RKO (cell line): ENCODE data around the gene CASP2.
"Not testable (repeated sequence)": the region's sequence is repeated elsewhere in the genome, so short reads cannot be mapped to it uniquely, and the experiment has no call there.

Source experiments
- DNase-seq: peaks from one replicate; pipeline ENCODE4 v3.0.0-alpha.2; 2016; ENCODE audit warnings: low spot score

CASP2 gene

DNA sequence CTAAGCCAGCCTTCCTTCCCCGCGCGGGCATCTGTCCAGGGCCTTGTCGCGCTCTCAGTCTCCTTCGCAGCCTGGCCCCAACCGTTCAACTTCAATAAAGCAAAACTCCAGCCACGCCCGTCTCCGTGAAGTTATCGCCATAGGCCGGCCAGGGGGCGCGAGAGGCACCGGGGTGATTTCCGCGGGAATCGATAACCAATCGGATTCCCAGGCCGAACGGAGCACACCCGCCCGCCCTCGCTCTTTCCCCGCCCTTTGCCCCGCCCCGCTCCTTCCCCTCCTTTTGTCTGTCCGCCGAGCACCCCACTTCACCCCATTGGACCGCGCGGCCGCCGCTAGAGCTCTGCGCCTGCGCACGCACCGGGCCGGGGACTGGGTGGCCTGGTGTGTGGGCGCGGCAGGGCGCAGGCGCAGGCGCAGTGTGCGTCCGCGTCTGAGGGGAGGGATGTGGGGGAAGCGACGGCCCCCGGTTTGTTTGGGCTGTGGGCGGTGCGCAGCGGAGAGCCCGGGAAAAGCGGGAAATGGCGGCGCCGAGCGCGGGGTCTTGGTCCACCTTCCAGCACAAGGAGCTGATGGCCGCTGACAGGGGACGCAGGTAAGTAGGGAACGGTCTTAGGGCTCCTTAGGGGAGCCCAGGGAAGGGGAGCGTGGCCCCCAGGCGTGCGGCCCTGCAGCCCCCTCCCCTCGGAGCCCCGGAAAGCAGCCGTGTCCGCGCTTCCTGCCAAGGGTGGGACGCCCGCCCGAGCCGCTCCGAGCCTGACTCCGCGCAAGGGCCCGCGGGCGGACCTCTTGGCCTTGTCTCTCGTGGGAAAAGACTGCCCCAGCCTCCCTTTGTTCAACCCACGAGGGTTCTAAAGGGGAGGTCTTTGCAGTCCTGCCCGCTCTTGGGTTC is at the start of gene CASP2:
TSS of gene CASP2 (plus strand) at position 417 of the 892 bp plus-strand sequence. CDS start at position 522, 105 bp downstream.
- DNase-seq: peak; percentile 98

DNA sequence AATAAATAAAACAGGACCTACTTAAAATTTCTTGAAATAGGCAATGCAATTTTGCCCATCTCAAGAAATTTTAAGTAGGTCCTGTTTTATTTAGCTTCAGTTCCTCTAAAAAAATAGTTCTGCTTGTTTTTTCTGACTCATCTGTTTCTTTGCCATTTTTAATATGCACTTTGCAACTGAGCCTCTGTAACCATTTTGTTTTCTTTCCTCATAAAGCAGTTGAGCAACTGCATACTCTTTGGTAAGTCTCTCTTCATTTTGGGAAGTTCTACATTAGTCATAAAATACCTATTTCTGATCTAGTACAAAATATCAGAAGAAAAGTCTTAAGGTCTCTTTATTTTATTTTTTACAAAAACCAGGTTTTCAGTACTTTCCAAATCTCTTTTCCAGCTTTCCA is 48.3 kb upstream of the CASP2 start:
- no peak for DNase-seq

DNA sequence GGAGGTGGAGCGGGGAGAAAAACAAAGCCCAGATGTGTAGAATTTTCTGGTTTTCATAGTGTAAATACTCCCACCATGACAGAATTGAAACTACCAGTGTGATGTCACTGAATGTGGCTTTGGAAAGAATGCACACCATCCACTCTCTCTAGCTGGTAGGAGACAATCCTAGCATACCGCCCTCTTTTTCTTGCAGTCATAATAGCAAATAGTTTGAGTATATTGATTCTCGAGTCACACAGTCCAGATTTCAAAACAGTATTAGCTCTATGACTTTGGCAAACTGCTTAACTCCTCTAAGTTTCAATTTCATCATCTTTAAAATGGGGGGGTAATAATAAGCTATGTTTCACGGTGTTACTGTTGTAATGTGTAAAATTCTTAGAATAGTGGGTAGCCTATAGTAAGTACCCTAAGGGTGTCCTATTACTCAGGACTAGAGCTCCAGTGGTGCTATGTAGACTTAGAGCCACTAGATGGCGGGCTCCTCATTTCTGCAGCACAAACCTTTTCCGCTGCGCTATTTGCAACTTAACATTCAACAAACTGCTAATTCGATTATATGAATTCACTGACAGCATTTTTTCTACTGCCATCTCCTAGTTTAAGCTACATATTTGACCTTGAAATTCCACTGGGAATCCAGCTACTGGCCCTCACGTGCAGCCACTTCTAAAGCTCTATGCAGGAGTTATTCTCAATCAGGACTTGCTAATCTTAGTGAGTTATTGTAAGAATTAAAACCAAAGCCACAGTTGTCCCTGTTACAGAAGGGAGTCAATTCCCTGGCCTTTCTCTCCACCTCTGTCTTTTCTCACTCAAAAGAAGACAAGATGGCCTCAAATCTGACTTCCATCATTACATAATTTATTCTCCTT is 47.6 kb upstream of the CASP2 start:
- peak; percentile 87 for DNase-seq

DNA sequence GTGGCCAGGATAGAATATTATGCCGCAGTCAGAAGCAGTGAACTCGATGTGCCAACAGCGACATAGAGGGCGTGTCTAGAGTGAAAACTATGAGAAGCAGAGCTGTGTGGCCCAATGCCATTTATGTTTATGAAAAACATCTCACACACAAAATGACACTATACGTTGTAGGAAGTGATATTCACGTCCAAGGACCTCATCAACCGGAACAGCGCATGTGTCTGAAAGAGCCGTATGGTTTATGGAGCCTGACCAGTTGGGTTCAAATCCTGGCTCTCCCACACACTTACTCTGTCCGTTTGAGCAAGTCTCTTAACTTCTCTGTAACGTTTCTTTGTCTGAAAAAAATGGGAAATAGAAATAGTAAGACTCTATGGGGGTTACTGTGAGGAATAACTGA is 45.8 kb upstream of the CASP2 start:
- DNase-seq: no peak

DNA sequence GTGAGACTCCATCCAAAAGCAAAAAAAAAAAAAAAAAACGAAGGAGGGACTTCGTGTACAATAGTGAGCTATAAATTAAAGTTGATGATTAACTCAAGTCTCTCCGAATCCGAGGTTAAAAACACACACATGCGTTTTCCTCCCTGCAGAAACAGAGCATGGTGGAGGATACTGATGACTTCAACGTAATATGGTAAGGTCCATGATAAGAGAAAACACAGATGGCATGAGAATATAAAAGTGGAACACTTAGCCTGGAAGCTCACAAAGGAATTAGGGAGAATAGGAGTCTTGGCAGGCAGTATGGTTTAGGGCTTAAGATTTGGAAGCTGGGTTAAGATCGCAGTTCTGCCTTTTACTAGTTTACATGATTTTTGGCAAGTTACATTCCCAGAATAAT is 45.0 kb upstream of the CASP2 start:
- no peak for DNase-seq

DNA sequence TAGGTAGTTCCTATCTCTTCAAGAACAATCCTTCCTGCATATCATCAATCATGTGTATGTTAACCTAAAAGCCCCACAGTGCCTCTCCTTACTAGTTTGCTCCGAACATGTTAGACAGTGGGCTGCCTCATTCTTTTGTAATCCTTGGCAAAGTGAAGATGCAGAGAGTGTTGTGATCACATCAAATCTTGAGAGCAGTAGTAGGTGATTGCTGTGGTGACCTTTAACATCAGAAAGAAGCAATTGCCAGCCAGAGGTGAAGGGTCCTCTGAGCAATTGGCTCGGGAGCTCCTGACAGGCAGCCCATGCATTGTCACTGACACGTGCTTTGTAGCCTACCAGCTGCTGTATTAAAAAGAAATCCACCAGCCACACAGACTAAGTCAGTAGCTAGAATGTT is 44.5 kb upstream of the CASP2 start:
- no peak for DNase-seq

DNA sequence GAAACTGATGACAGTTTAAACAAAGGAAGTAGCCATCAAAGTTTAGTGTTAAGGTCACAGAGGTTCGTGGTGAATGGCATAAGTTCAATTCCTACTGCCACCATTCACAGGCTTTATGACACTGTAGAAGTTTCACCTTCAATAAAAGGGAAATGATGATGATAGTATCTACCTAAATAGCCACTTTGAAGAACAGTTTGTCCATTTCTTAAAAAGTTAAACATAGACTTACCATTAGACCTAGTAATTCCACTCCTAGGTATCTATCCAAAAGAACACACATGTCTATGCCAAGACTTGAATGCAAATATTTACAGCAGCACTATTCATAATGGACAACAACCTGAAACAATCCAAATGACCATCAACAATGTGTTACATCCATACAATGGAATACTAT is 43.8 kb upstream of the CASP2 start:
- DNase-seq: no peak

DNA sequence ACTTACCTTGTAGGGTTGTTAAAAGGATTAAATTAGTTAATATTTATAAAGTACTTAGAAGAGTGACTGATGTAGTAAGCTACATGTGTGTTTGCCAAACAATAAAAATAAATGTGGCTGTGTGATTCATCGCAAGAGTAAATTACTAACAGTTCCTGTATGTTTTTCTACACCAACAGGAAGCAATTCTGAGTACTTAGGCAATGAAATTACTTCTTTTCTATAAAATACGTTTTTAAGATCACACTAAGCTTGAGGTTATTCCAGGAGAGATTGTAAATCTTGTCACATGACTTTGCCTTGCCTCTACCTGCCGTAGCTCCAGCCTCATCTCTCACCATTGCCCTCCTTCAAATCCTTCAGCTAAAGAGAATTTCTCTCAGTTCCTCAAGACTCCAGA is 43.0 kb upstream of the CASP2 start:
- DNase-seq: peak; percentile 41

DNA sequence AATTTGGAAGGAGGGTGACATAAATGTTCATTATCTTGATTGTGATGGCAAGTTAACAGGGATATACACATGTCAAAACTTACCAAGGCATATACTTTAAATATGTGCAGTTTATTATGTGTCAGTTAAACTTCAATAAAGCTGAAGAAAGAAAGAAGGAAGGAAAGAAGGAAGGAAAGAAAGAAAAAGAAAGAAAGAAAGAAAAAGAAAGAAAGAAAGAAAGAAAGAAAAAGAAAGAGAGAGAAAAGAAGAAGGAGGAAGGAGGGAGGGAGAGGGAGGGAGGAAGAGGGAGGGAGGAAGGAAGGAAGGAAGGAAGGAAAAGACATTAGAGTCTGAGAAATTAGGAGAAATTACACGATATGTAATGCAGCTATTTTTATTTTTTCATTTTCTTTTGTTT is 40.8 kb upstream of the CASP2 start:
- no peak for DNase-seq

DNA sequence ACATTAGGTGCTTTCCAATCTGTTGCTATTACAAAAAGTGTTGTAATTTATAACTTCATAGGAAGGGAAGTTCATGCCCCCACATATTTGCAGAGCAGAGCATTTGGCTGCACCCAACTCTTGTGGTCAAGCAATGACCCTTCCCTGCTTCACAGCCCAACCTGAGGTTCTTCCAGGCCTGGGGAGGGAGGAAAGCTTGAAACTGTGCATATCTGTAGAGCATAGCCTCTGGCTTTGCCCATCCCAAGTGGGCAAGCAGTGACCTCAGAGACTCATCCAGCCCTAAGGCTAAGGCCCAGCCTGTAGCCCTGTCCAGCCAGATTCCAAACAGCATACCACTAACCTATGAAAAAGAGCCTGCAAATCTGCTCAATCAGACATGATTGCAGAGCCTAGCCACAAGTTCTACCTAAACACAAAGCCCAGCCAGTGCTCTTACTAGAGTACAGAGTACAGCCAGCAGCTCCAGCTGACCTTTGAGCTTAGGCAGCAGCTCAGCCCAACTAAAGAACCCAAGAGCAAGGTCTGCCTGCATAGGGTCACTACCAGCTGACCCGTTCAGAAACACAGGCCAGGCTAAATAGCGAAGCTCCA is 39.3 kb upstream of the CASP2 start:
- DNase-seq: no peak

DNA sequence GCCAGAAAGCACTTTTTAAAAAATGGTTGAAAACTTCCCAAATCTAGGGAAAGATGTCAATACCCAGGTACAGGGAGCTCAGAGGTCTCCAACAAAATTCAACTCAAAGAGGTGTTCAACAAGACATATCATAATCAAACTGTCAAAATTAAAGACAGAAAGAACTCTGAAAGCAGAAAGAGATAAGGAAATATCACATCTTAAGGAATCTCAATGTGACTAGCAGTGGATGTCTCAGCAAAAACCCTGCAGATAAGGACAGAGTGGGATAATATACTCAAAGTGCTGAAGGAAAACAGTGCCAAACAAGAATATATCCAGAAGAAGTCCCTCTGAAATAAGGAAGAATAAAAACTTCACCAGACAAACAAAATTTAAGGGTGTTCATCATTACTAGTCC is 38.0 kb upstream of the CASP2 start:
- DNase-seq: no peak

DNA sequence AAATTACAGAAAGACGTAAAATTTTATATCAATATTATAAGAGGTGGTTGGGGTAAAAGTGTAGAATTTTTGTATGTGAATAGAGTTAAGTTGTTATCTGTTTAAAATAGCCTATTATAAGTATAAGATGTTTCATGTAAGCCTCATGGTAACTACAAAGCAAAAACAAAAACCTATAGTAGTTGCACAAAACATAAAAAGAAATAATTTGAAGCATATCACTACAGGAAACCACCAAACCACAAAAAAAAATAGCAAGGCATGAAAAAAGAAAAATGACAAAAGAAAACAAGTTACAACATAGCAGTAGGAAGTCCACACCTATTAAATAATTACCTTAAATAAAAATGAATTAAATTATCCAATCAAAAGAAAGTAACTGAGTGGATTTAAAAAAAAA is 37.3 kb upstream of the CASP2 start:
- DNase-seq: no peak

DNA sequence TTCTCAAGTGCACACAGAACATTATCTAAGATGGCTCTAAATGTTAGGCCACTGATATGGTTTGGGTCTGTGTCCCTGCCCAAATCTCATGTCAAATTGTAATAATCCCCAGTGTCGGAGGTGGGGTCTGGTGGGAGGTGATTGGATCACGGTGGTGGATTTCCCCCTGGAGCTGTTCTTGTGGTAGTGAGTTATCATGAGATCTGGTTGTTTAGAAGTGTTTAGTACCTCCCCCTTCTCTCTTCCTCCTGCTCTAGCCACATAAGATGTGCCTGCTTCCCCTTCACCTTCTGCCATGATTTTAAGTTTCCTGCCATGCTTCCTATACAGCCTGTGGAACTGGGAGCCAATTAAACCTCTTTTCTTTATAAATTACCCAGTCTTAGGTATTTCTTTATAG is 36.1 kb upstream of the CASP2 start:
- DNase-seq: no peak

DNA sequence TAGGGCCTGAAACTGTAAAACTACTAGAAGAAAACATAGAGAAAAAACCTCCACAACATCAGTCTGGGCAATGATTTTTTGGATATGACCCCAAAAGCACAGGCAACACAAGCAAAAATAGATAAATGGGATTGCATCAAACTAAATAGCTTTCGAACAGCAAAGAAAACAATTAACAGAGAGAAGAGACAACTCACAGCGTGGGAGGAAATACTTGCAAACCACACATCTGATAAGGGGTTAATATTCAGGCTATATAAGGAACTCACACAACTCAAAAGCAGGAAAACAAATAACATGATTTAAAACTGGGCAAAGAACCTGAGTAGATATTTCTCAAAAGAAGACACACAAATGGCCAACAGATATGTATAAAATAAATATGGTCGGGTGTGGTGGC is 32.6 kb upstream of the CASP2 start:
- DNase-seq: no peak

DNA sequence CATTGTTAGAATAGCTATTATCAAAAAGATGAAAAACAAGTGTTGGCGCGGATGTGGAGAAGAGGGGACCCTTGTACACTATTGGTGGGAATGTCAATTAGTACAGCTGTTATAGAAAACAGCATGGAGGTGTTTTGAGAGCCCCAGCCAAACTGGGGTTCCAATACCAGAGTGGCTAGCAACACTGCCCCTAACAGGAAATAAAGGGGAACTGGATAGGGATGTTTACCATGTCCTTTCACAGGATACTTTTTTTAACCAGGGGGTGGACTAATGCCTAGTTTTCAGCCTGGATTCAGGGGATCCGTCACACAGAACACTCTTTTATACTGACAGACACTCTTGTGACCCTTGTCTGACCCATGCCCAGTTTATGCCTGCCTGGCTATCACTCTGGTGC is 31.8 kb upstream of the CASP2 start:
- peak; percentile 28 for DNase-seq

DNA sequence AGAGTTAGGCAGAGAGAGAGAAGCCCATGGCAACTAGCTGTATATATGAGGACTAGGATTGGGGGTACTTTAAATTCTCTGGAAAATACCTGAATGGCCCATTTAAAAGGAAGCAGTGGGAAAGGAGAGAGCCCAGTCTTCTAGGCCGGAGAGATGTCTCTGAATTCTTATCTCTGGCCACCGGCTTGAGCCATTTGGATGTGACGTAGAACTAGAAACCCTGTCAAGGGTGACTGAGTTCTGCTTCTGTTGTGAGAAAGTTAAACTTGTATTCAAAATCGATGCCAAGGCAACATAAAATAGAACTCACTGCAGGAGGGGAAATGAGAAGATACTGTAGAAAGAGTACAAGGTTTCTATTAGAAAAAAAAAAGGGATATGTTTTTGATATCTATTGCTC is 31.2 kb upstream of the CASP2 start:
- no peak for DNase-seq

DNA sequence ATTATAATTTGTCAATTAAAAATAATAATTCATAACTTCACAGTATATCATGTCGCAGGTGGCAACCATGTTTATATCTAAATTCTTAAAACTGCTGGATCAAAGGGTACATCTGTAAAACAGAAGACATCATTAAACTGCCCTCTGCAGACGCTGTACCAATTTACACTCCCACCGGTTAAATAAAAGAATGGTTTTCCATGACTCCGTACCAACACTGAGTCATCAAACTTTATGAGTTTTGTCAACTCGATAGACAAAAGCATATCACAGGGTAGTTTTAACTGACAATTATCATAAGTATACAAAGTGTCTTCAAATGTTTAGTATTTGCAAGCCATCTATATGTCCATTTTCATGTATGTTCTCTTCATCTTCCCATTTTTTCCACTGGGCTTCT is 30.6 kb upstream of the CASP2 start:
- DNase-seq: peak; percentile 46

DNA sequence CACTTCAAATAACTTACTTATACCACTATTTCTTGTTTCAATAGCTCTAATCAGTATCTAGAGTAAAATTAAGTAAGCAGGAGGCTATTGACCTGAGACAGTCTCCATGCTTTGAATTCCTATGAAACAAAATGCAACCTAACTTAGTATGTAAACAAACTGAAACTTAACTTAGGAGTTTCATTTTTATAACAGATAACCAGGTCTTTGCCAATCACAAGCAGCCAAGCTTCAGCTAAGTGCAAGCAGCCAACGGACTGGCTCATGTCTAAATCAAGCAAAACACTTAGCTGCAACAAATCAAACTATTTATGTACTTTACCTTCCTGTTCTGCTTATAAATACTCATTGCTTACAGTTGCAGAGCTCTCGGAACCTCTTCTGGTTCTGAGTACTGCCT is 29.3 kb upstream of the CASP2 start:
- no peak for DNase-seq

DNA sequence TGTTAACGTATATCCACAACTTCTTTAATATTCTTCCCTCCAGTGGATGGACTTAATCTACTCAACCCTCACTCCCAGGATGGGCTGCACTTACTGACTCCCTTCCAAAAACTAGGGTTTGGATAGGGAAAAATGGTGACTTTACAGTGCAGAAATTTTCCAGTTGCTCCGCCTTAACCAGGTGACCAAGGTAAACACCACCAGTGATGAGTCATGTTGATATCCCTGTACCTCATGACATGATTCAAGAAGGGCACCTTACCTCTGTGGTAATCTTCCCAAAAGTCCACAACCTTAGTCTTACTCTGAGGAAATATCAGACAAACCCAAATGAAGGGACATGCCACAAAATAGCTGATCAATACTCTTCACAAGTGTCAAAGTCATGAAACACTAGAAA is 28.4 kb upstream of the CASP2 start:
- no peak for DNase-seq

DNA sequence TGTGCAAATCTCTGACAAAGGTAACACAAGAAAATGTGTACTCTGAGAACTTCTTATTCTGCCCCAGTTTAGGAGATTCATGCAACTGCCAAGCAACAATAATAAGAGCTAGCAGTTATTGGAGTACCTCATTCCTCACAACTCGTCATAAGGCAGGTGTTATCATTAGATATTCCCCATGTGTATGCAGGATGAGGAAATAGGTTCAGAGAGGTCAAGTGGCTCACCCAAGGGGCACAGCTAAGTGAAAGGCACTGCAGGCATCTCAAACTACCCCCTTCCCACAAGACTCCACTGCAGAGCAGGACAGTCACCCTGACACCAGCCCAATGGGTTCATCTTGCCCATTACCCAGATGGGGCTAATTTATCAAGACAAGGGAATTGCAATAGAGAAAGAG is 26.2 kb upstream of the CASP2 start:
- DNase-seq: no peak

DNA sequence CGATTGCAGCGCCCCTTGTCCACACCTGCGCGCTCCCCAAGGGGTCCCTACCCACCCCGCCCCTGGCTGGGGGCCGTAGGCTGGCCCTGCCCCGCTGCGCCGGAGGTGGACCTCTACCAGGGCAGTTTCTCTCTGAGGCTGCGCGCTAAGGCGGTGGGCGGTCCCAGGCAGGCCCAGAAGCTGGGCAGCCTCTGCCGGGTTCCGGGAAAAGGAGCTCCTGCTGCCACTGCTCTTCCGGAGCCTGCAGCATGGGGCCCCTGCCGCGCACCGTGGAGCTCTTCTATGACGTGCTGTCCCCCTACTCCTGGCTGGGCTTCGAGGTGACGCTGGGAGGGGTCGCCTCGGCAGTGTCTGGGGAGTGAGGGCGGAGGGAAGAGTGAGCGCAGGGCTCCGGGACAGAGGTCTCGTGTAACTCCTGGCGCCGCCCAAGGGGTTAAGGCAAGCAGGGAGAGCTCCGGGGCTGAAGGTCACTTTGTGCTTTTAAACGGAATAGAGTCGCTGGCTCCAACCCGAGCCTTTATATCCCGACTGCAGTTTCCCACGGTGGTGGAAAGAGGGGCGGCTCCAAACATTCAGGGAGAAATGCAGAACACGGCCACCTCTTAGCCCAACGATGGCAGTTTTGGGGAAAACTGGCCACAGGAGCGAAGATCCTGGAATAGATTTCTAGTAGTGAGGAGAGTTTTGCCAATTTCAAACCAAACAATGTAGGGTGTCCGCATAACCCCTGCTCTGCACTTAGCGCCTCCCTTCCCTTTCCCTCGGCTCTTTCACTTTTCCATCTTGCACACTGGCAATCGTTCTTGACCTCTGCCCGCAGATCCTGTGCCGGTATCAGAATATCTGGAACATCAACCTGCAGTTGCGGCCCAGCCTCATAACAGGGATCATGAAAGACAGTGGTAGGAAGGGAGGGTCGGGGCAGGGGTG is 24.6 kb upstream of the CASP2 start, which contains the start of gene GSTK1:
TSS of gene GSTK1 (plus strand) at position 176 of the 930 bp plus-strand sequence. CDS start at position 249, 73 bp downstream.
- DNase-seq: peak; percentile 89

DNA sequence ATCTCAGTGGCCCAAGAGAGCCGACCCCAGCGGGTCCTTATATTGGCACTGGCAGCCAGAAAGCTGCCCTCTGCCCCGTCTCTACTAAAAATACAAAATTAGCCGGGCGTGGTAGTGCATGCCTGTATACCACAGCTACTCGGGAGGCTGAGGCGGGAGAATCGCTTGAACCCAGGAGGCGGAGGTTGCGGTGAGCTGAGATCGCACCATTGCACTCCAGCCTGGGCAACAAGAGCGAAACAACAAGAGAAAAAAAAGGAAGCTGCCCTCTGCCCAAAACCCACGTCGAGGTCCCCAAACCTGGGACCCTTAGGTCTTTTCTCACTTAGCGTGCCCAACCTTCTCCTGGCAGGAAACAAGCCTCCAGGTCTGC is 24.0 kb upstream of the CASP2 start:
- not testable (repeated sequence) for DNase-seq
